Right lobe of liver (tissue), 4 donors: ENCODE results near the gene ITPR2.
"Not testable (repeated sequence)": the region's sequence is repeated elsewhere in the genome, so short reads cannot be mapped to it uniquely, and the experiment has no call there.

Experiments
- POLR2A ChIP-seq: fragments of 450-650 bp; IDR thresholded peaks from one replicate; pipeline ENCODE4 v1.6.1; 2017; ENCODE audit warnings: antibody characterized with exemption, mild to moderate bottlenecking
- TF ChIP-seq, protein P1 (sequence below), 4 donors: fragments of 200-600 bp in 3 of 4; fragments of 450-650 bp in 1 of 4; IDR thresholded peaks; one replicate each; pipeline versions ENCODE4 v1.5.1 to v1.8.0; 2016 to 2022; ENCODE audit warnings: antibody characterized with exemption in 4 of 4, mild to moderate bottlenecking in 2 of 4
- donor health status: DM: no; HTN: no; CAD: no.
- donor health status: DM: no; HTN: no; CAD: no.
- donor health status: DM: no; HTN: yes; CAD: no.

DNA sequence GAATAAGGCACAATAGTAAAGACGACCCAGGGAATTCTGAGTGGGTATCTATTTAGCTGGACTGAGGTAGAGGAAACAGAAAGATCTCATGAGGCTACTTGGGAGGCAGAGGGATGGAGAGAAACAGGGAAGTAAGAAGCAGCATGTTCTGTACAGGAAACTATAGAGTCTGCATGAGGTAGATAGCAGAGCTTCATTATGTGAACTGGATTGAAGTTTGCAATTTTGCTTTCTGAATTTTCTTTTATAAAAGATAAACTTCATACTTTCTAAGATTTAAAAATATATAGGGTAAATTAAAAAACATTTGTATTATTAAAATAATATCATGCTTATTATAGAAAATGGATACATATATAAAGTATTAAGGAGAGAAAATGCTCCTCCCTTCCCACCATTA lies 399.3 kb downstream of the ITPR2 start:
- TF ChIP-seq, protein P1, sequence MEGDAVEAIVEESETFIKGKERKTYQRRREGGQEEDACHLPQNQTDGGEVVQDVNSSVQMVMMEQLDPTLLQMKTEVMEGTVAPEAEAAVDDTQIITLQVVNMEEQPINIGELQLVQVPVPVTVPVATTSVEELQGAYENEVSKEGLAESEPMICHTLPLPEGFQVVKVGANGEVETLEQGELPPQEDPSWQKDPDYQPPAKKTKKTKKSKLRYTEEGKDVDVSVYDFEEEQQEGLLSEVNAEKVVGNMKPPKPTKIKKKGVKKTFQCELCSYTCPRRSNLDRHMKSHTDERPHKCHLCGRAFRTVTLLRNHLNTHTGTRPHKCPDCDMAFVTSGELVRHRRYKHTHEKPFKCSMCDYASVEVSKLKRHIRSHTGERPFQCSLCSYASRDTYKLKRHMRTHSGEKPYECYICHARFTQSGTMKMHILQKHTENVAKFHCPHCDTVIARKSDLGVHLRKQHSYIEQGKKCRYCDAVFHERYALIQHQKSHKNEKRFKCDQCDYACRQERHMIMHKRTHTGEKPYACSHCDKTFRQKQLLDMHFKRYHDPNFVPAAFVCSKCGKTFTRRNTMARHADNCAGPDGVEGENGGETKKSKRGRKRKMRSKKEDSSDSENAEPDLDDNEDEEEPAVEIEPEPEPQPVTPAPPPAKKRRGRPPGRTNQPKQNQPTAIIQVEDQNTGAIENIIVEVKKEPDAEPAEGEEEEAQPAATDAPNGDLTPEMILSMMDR (IDR thresholded peaks at IDR 0.05): not testable (repeated sequence)
- not testable (repeated sequence) for TF ChIP-seq POLR2A
